Fibroblast of mammary gland (primary cell): Measurements from ENCODE around the gene DLG5.
"Not testable (repeated sequence)": the region's sequence is repeated elsewhere in the genome, so short reads cannot be mapped to it uniquely, and the experiment has no call there.

Source experiments
- DNase-seq: peaks from one replicate; pipeline ENCODE4 v3.0.0-alpha.2; 2010; ENCODE audit warnings: low read depth
- H3K4me3 ChIP-seq: 2 replicates; pipeline ENCODE4 v1.5.1; 2011; ENCODE audit warnings: low read depth, mild to moderate bottlenecking, low read length, moderate library complexity; ENCODE audit not compliant: control insufficient read depth
- TF ChIP-seq, protein P1 (sequence below): conservative IDR thresholded peaks from 2 replicates; pipeline ENCODE4 v1.5.1; 2011; ENCODE audit warnings: low read depth, low read length, inconsistent platforms; ENCODE audit not compliant: control insufficient read depth, insufficient read depth

Gene DLG5

DNA sequence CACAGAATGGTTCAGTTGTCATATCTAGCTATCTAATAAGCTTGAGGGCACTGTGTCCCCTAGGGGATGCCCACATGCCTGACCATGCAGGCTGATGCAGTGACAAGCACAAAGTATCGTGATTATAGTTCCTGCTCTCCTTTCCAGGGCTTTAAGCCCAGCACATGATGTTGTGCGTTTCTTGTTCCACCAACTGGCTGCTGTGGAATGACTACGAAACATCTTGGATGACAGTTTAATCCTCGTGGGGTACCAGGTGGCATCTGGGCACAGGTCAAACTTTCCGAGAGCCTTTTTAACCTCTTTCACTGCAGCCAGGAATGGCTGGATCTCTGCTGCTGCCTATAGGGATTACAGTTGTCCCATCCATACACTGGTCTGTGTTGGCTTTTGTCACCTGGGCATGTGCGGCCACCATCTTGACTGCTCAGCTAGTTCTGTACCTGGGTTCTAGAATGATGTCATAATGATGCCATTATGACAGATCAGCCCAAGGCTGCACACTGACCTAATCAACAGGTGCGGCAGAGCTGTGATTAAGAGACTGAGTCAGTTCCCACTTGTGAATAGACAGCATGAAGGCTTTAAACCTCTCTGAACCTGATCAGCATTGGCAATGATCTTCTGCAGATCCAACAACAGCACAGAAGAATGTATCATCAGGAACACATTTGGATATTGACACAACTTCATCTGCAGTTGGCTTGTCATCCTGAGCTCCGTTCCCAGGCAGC, 144.1 kb downstream of the DLG5 start:
- DNase-seq: no peak
- no peak overlapping the region for H3K4me3 ChIP-seq
- TF ChIP-seq, protein P1, sequence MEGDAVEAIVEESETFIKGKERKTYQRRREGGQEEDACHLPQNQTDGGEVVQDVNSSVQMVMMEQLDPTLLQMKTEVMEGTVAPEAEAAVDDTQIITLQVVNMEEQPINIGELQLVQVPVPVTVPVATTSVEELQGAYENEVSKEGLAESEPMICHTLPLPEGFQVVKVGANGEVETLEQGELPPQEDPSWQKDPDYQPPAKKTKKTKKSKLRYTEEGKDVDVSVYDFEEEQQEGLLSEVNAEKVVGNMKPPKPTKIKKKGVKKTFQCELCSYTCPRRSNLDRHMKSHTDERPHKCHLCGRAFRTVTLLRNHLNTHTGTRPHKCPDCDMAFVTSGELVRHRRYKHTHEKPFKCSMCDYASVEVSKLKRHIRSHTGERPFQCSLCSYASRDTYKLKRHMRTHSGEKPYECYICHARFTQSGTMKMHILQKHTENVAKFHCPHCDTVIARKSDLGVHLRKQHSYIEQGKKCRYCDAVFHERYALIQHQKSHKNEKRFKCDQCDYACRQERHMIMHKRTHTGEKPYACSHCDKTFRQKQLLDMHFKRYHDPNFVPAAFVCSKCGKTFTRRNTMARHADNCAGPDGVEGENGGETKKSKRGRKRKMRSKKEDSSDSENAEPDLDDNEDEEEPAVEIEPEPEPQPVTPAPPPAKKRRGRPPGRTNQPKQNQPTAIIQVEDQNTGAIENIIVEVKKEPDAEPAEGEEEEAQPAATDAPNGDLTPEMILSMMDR: no peak

DNA sequence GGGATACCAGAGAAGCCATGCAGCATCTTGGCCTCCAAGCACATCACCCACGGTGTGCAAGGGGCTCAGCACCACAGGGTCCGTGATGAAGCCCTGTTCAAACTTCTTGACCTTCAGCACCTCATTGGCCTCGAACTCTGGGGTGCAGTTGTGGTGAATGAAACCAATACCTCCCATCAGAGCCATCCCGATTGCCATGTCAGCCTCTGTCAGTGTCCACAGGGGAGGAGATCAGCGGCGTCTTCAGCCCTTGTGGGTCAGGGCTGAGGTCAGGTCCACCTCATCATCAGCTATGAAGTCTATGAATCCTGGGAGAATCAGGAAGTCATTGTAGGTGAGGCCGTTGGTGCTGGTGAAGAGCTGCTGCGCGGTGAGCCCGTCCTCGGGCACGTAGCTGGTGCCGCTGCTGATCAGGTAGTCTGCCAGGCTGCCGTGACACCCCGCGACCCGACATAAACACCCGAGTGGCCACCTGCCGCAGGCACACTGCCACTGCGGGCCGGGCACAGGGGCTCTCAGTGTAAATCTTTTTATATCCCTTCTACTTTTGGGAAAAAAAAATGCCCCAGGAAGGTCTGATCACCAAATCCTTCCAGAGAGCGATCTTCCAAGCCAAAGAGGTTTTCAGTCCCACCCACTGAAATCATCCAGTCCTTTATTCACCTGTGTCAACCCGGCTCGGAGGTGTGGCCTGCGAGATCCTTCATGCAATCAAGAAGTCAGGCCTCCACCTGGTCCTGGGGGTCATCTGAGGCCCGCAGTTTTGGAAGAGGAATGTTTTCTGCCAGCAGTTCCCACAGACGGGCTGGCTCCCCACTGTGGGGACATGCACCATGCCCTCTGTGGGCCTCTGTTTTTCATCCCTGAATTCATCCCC, 144.9 kb downstream of the DLG5 start:
- no peak for DNase-seq
- H3K4me3 ChIP-seq: no peak overlapping the region
- TF ChIP-seq, protein P1: no peak

DNA sequence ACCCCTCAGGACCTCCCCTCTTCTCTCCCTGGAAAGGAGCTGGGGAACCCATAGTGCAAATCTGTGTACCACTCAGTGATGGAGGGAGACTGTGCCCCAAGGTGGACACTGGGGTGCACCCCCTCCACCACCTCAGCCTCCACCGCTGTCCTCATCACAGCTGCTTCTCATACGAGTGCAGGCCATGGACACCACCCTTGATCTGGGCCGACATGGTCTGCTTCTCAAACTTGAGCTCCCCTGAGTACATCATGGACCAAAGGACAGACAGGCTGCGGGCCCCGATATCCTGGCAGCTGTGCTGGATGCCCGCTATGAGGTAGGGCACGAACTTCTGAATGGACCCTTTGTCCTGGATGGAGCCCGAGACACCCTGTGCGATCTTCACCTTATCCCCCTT, 146.4 kb downstream of the DLG5 start:
- DNase-seq: no peak
- TF ChIP-seq, protein P1: no peak
- H3K4me3 ChIP-seq: no peak overlapping the region

DNA sequence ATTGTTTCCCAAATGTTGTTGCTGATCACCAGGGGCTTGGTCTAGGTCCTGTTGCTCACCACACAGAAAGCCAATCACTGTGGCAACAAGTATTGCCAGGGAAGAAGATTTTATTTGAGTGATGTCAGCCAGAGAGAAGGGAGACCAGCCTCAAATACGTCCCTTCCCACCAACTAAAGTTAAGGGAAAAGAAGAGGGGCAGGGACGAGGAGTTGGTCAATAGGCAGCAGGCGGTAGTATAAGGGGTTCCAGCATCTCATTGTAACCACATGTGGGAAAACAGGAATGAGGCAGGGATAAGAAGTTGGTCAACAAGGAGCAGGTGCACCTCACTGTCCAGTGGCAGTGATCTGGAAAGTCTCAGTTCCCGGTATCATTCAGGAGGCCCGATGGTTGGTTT, 150.1 kb downstream of the DLG5 start:
- TF ChIP-seq, protein P1: no peak
- no peak for DNase-seq
- H3K4me3 ChIP-seq: no peak overlapping the region

DNA sequence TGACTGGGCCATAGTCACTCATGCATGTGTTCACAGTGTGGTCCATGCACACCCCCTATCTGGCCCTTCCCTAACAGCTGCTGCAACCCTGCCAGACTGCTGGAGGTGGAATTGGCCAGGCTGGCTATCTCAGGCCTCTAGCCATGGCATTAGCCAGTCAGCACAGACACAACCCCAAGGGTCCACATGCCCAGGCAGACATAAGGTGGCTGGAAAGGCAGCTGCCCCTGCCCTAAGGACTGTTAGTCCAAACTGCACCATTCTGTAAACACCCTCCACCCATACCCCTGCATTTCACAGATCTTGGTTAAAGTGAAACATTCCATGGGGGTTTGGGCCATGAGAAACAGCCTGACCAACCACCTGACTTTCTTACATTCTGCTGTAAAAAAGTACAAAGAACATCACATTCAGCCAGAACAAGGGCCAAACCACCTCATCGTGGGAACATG, 151.6 kb downstream of the DLG5 start:
- peak; percentile 18 for DNase-seq
- TF ChIP-seq, protein P1: no peak
- H3K4me3 ChIP-seq: no peak overlapping the region

DNA sequence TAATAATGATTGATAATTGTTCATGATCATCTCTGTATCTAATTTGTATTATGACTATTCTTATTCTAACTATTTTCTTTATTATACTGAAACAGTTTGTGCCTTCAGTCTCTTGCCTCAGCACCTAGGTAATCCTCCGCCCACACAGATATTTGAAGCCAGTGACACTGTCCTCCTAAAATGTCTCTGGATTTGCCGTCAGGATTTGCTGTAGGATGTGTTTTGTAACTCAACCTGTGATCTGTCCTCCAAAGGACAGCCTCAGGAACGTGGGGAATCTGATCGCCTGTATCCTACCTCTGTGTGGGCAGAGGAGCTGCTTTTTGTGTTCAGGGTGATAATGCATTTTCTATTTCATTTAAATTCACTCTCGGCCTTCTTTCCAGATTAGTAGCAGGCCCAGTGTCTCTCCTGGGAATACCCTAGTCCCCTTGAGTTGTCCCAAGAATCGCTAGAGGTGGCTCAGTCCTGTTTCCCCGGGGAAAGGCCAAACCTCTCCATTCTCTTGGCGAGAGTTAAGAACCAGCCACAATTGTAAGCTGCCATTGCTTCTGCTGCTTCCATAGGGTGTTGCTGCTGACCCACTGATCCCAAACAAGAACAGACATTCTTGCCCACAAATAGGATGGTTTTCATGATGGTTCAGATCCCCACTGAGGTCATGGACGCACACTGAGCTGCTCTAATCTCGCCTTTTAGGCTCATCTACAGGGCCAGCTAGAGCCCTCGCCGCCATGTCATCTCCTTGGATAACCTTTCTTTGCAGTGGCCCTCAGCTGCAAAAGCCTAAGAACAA, 152.7 kb downstream of the DLG5 start:
- no peak for DNase-seq
- TF ChIP-seq, protein P1: no peak
- H3K4me3 ChIP-seq: no peak overlapping the region

DNA sequence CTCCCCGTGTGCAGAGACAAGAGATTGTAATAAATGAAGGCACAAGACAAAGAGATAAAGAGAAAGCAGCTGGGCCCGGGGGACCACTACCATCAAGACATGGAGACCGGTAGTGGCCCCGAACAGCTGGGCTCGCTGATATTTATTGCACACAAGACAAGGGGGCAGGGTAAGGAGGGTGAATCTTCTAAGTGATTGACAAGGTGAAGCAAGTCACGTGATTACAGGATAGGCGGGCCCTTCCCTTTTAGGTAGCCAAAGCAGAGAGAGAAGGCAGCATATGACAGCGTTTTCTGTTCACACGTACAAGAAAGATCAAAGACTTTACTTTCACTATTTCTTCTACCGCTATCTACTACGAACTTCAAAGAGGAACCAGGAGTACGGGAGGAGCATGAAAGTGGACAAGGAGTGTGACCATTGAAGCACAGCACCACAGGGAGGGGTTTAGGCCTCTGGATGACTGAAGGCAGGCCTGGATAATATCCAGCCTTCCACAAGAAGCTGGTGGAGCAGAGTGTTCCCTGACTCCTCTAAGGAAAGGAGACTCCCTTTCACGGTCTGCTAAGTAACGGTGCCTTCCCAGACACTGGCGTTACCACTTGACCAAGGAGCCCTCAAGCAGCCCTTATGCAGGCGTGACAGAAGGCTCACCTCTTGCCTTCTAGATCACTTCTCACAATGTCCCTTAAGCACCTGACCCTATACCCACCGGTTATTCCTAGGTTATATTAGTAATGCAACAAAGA, 153.5 kb downstream of the DLG5 start:
- DNase-seq: not testable (repeated sequence)

More for the DNA sequence above, 153.5 kb downstream of the DLG5 start:
- H3K4me3 ChIP-seq: not testable (repeated sequence)
